ENCODE results near the gene SLC44A3. TPM values are rescaled to one million over a fixed set of nuclear protein-coding genes. Genes with fewer than 3 reads are reported as not detected.

Gene SLC44A3
- total RNA-seq, 1 donor from 2014 or later: 0.77 TPM

DNA sequence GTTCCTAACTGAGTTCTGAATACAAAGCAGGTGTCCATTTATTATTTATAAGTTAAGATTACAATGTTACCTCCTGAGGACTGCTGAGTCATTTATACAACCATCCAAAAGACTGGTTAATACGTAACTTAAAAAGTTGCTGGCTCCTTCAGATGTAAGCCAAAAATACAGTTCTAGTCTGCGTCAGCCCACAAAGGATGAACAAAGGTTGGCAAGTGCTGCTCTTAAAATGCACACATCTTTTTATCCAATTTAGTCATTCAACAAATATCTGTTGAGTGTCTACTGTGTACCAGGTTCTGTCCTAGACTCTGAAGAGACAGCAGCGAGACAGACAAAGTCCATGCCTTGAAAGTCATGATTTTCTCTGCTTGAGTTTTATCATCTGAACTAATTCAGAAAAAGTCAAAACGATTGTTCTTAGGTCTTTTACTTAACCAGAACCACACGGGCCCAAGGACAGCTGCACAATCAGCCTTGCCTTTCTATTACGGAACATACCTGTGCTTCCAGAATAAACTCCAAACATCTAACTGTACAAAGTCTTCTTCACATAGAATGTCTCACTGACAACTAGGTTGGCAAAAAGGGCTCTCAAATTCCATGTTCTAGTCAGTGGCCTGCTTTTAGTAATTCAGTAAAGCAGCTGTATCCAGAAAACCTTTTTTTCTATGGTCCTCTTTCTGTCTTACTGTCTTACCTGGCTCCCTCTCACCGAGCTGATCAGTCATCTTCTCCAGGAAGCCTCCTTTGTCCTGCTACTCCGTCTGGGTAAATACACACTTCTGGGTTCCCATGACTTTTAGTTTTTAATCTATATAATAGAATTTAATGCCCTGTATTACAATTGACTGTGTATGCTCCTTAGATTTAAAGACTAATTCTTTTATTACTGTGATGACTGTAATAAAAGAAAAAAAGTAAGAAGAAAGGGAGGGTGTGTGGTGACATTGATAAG lies 122.3 kb downstream of the SLC44A3 start:
- Mint-ChIP-seq H3K4me1 (peaks cover 6% of the 10 kb centered on the region), H3K27me3 (ENCODE audit: low read depth) (no peaks in the 10 kb centered on the region), H3K4me3 (no peak overlapping the region), H3K9me3 (no peaks in the 10 kb centered on the region), H3K27ac (ENCODE audit: unreplicated experiment) (no peak overlapping the region), H3K36me3 (ENCODE audit: low read depth) (peaks cover 7% of the 10 kb centered on the region)
- no peak for DNase-seq (ENCODE audit: low read depth, low spot score)
- TF ChIP-seq, protein P1, sequence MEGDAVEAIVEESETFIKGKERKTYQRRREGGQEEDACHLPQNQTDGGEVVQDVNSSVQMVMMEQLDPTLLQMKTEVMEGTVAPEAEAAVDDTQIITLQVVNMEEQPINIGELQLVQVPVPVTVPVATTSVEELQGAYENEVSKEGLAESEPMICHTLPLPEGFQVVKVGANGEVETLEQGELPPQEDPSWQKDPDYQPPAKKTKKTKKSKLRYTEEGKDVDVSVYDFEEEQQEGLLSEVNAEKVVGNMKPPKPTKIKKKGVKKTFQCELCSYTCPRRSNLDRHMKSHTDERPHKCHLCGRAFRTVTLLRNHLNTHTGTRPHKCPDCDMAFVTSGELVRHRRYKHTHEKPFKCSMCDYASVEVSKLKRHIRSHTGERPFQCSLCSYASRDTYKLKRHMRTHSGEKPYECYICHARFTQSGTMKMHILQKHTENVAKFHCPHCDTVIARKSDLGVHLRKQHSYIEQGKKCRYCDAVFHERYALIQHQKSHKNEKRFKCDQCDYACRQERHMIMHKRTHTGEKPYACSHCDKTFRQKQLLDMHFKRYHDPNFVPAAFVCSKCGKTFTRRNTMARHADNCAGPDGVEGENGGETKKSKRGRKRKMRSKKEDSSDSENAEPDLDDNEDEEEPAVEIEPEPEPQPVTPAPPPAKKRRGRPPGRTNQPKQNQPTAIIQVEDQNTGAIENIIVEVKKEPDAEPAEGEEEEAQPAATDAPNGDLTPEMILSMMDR (conservative IDR thresholded peaks at IDR 0.05): no peak

Other genes with a start within 250 kb of the SLC44A3 start
- gene CNN3, start 106.8 kb downstream of the SLC44A3 start, total RNA-seq: 318 and 322 TPM in 2 replicates